ENCODE results near the gene ANK2.

DNA sequence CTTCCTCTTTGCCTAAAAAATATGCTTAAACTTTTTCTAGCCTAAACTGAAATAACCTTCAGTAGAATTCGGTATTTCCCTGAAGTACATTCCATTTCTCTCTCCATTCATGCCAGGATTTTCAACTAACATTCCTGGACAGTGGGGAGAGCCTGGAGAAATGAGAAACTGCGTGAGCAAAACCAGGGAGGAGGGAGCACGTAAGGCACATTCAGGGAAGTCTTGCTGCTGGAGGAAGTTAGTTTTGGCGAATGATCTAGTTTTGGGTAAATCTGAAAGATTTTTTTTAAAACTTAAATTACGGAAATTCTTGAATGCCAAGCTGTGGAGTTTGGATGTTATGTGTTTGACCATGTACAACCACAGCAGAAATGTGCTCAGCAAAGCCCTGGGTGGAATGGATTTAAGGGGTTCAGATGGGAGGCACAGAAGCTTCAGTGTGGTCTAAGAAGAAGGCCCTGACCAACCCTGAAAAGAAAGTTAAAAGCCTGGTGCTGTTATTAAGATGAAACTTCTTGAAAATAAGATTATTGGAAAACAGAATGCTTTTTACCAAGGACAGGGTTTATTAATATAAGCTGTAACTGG lies 347.8 kb downstream of the ANK2 start:
- TF ChIP-seq POLR2A (IDR thresholded peaks at IDR 0.05) (no peak), CTCF (IDR thresholded peaks at IDR 0.05 in 4 of 5, conservative IDR thresholded peaks at IDR 0.05 in 1 of 5) (no peak)
